Measurements from ENCODE around the gene IGFBP3.

DNA sequence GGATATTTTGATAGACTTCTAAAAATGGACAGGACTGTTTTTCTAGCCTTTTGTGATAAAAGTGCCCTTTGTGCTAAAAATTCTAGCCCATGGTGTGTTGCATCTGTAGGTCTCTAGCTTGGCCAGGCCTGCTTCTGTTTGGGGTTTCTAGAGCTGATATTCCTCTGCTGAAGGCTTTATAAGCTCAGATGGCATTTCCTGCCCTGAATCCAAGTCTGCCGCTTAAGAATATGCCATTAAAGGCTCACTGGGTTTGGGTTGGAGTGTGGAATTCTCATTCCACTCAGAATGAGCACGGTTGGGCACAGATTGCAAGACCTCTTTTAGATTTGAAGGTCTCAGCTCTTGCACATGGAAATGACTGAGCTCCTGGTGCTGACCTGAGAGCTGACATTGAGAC lies 49.4 kb upstream of the IGFBP3 start:
- TF ChIP-seq, protein P1, sequence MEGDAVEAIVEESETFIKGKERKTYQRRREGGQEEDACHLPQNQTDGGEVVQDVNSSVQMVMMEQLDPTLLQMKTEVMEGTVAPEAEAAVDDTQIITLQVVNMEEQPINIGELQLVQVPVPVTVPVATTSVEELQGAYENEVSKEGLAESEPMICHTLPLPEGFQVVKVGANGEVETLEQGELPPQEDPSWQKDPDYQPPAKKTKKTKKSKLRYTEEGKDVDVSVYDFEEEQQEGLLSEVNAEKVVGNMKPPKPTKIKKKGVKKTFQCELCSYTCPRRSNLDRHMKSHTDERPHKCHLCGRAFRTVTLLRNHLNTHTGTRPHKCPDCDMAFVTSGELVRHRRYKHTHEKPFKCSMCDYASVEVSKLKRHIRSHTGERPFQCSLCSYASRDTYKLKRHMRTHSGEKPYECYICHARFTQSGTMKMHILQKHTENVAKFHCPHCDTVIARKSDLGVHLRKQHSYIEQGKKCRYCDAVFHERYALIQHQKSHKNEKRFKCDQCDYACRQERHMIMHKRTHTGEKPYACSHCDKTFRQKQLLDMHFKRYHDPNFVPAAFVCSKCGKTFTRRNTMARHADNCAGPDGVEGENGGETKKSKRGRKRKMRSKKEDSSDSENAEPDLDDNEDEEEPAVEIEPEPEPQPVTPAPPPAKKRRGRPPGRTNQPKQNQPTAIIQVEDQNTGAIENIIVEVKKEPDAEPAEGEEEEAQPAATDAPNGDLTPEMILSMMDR (IDR thresholded peaks at IDR 0.05): no peak
- TF ChIP-seq POLR2AphosphoS5 (IDR thresholded peaks at IDR 0.05): no peak

Measured in gastroesophageal sphincter (tissue), 3 donors.